HG02798 (cell line): ENCODE data around the gene APBA2.

Source experiments
- ATAC-seq: cut with Tn5 transposase; IDR thresholded peaks from one replicate; pipeline ENCODE4 v1.9.1; 2021; ENCODE audit warnings: mild to moderate bottlenecking; ENCODE audit not compliant: unreplicated experiment, poor library complexity

APBA2 gene

GRCh38 chr15:29048011-29048410 is 162.2 kb downstream of the APBA2 start:
- no peak for ATAC-seq

GRCh38 chr15:29050870-29051269 is 165.1 kb downstream of the APBA2 start:
- no peak for ATAC-seq

- no peak for ATAC-seq
Observed at GRCh38 chr15:29051422-29051821, 165.6 kb downstream of the APBA2 start.

- ATAC-seq = no peak
Observed at GRCh38 chr15:29053006-29053405, 167.2 kb downstream of the APBA2 start.

- ATAC-seq = no peak
Observed at GRCh38 chr15:29053661-29054131, 167.9 kb downstream of the APBA2 start.

- ATAC-seq = no peak
Observed at GRCh38 chr15:29054171-29055045, 168.6 kb downstream of the APBA2 start.

GRCh38 chr15:29055876-29056275 is 170.1 kb downstream of the APBA2 start:
- ATAC-seq = no peak

- no peak for ATAC-seq
Observed at GRCh38 chr15:29056839-29057450, 171.2 kb downstream of the APBA2 start.

- no peak for ATAC-seq
Observed at GRCh38 chr15:29057856-29058255, 172.1 kb downstream of the APBA2 start.

- ATAC-seq = no peak
Observed at GRCh38 chr15:29058903-29059539, 173.2 kb downstream of the APBA2 start.

GRCh38 chr15:29059871-29060640 is 174.3 kb downstream of the APBA2 start:
- no peak for ATAC-seq

- ATAC-seq = no peak
Observed at GRCh38 chr15:29061746-29062145, 176.0 kb downstream of the APBA2 start.

GRCh38 chr15:29062179-29062591 is 176.4 kb downstream of the APBA2 start:
- ATAC-seq = no peak

GRCh38 chr15:29062626-29063025 is 176.9 kb downstream of the APBA2 start:
- ATAC-seq = no peak

GRCh38 chr15:29063646-29064045 is 177.9 kb downstream of the APBA2 start:
- ATAC-seq = no peak

- no peak for ATAC-seq
Observed at GRCh38 chr15:29064290-29064689, 178.5 kb downstream of the APBA2 start.

- ATAC-seq = no peak
Observed at GRCh38 chr15:29064731-29065130, 179.0 kb downstream of the APBA2 start.

GRCh38 chr15:29065571-29065970 is 179.8 kb downstream of the APBA2 start:
- ATAC-seq = no peak

- ATAC-seq = no peak
Observed at GRCh38 chr15:29066310-29066709, 180.5 kb downstream of the APBA2 start.

GRCh38 chr15:29066838-29067237 is 181.1 kb downstream of the APBA2 start:
- no peak for ATAC-seq
